ENCODE data around the gene SNRNP27.
"Not testable (repeated sequence)": the region's sequence is repeated elsewhere in the genome, so short reads cannot be mapped to it uniquely, and the experiment has no call there.

Gene SNRNP27, protein sequence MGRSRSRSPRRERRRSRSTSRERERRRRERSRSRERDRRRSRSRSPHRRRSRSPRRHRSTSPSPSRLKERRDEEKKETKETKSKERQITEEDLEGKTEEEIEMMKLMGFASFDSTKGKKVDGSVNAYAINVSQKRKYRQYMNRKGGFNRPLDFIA

DNA sequence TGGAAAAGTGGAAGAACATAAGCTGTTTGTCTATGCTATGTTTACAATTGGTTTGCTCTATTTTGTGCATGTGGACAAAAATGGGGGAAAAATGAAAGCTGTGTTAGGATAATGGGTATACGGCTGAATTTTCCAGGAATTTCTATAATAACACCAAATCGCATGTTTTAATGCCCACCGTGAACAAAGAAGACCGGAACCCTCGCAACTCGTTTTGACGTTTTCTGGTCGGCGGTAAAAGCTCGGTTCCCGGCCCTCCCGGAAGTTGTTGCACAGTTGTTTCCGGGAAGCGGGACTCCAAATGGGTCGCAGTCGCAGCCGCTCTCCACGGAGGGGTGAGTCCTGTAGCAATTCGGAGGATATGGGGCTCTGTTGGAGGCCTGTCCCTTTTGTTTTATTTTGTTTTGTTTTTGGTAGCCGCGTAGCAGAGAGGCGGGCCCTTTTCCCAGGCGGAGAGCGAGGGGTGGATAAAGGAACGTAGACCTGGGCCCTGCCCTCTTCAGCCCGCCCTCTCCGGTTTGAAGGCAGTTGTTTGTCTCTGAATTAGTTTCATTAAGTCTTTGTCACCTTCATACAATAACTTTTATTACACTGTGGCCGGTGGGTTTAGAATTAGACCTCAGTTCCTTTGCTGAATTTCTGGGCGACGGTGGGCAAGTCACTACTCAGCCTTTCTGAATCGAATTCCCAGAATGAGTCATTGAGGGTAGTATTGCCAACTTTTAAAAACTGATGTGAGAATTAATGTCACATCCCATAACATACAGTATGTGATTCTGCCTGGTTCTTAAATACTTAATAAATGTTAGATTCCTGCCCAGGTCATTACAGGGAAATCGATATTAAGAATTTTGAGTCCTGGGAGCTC lies at the start of gene SNRNP27:
TSS of gene SNRNP27 (plus strand) at position 273 of the 868 bp plus-strand sequence. CDS start at position 302, 29 bp downstream.
- Mint-ChIP-seq H3K9me3 (no peaks in the 10 kb centered on the region), H3K36me3 (ENCODE audit: low read depth) (peaks cover 45% of the 10 kb centered on the region), H3K4me1 (ENCODE audit: low read depth) (peaks cover 24% of the 10 kb centered on the region), H3K4me3 (peak within 1 kb of the TSS; percentile 100), H3K27me3 (no peaks in the 10 kb centered on the region), H3K27ac (peak within 1 kb of the TSS; percentile 96)
- intact Hi-C loops (cut with micrococcal nuclease) = no loop called here

GRCh38 chr2:69843993-69844392 lies 49.8 kb upstream of the SNRNP27 start:
- Mint-ChIP-seq H3K4me3 (no peak overlapping the region), H3K9me3 (no peaks in the 10 kb centered on the region), H3K27me3 (no peaks in the 10 kb centered on the region), H3K36me3 (ENCODE audit: low read depth) (peaks cover 61% of the 10 kb centered on the region), H3K27ac (no peak overlapping the region), H3K4me1 (ENCODE audit: low read depth) (peaks cover 11% of the 10 kb centered on the region)
- intact Hi-C loops (cut with micrococcal nuclease) = no loop called here

GRCh38 chr2:69844560-69844959 lies 49.2 kb upstream of the SNRNP27 start:
- Mint-ChIP-seq H3K4me1 (ENCODE audit: low read depth) (peaks cover 11% of the 10 kb centered on the region), H3K27ac (no peak overlapping the region), H3K27me3 (no peaks in the 10 kb centered on the region), H3K36me3 (ENCODE audit: low read depth) (peaks cover 60% of the 10 kb centered on the region), H3K4me3 (no peak overlapping the region), H3K9me3 (no peaks in the 10 kb centered on the region)
- intact Hi-C loops (cut with micrococcal nuclease) = no loop called here

GRCh38 chr2:69846182-69847067 lies 47.3 kb upstream of the SNRNP27 start:
- no peaks in the 10 kb centered on the region for H3K9me3 Mint-ChIP-seq
- H3K36me3 Mint-ChIP-seq (ENCODE audit: low read depth) = peaks cover 63% of the 10 kb centered on the region

GRCh38 chr2:69847068-69847828 lies 46.5 kb upstream of the SNRNP27 start:
- Mint-ChIP-seq H3K27ac (peak overlapping the region; percentile 25), H3K36me3 (ENCODE audit: low read depth) (peaks cover 56% of the 10 kb centered on the region), H3K9me3 (no peaks in the 10 kb centered on the region), H3K4me1 (ENCODE audit: low read depth) (peaks cover 11% of the 10 kb centered on the region), H3K27me3 (no peaks in the 10 kb centered on the region), H3K4me3 (no peak overlapping the region)
- intact Hi-C loops (cut with micrococcal nuclease) = no loop called here

More at GRCh38 chr2:69846182-69847067, 47.3 kb upstream of the SNRNP27 start:
- intact Hi-C loops (cut with micrococcal nuclease) = no loop called here
- Mint-ChIP-seq H3K4me3 (no peak overlapping the region), H3K4me1 (ENCODE audit: low read depth) (peaks cover 11% of the 10 kb centered on the region), H3K27ac (peak overlapping the region; percentile 25), H3K27me3 (no peaks in the 10 kb centered on the region)

DNA sequence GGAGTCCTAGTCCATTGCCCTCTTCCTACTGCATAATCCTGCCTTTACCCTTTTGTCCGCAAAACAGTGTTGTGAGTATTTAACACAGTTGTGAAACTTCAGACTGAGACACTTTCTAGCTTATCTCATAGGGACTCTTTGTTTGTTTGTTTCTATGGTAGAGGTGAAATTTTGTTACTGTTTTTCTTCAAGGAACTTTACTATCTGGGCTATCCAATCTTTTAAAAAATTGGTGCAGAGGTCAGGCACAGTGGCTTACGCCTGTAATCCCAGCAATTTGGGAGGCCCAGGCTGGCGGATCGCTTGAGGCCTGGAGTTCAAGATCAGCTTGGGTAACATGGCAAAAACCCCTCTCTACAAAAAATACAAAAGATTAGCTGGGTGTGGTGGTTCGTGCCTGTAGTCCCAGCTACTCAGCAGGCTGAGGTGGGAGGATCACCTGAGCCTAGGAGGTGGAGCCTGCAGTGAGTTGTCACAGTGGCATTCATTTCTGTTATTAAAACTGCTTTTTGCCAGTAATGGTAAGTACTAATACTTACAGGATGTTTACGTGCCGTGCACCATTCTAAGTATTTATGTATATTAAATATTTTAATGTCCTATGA lies 45.5 kb upstream of the SNRNP27 start:
- Mint-ChIP-seq H3K4me3 (no peak overlapping the region), H3K4me1 (ENCODE audit: low read depth) (peaks cover 11% of the 10 kb centered on the region), H3K27me3 (no peaks in the 10 kb centered on the region), H3K9me3 (no peaks in the 10 kb centered on the region), H3K27ac (no peak overlapping the region), H3K36me3 (ENCODE audit: low read depth) (peaks cover 56% of the 10 kb centered on the region)
- intact Hi-C loops (cut with micrococcal nuclease) = no loop called here

DNA sequence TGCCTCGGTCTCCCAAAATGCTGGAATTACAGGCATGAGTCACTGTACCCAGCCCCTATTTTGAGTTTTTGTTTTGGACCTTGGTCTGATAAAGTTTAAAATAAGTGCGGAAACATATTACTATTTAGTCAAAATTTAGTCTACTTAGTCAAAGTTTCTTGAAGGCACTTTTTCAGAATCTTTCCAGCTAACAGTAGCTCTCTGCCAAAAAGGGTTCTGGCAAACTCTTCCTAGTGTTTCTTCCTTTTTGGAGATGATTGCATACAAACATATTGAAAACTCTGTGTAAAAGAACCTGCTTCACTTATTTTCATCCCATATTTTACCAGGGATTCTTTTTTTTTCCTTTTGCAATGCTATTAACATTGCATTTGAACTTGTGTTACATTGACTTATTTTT lies 35.5 kb upstream of the SNRNP27 start:
- Mint-ChIP-seq H3K27ac (no peak overlapping the region), H3K9me3 (no peaks in the 10 kb centered on the region), H3K4me1 (ENCODE audit: low read depth) (peaks cover 6% of the 10 kb centered on the region), H3K36me3 (ENCODE audit: low read depth) (peaks cover 14% of the 10 kb centered on the region), H3K27me3 (no peaks in the 10 kb centered on the region), H3K4me3 (no peak overlapping the region)
- intact Hi-C loops (cut with micrococcal nuclease) = no loop called here

DNA sequence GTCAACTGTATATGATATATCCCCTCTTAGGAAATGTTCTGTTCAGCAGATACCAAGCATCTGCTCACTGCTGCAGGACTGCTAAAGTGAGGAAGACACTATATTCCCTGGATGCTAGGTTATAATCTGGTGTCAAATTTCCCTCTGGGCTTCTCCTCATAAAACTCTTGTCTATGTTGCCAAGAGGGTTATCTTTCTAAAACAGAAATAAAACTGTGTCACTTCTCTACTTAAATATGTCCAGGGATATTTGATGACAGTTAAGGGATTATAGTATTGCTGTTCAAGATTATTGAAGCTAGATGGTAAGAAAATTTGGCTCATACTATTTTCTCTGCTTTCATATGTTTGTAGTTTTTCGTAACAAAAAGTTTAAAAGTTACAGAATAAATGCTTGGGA lies 30.5 kb upstream of the SNRNP27 start:
- no peaks in the 10 kb centered on the region for H3K9me3 Mint-ChIP-seq
- no peak overlapping the region for H3K4me3 Mint-ChIP-seq
- peaks cover 31% of the 10 kb centered on the region for H3K36me3 Mint-ChIP-seq (ENCODE audit: low read depth)
- no peaks in the 10 kb centered on the region for H3K4me1 Mint-ChIP-seq (ENCODE audit: low read depth)
- intact Hi-C loops (cut with micrococcal nuclease) = no loop called here
- H3K27me3 Mint-ChIP-seq = no peaks in the 10 kb centered on the region
- H3K27ac Mint-ChIP-seq = no peak overlapping the region

- Mint-ChIP-seq H3K4me1 (ENCODE audit: low read depth) (peaks cover 7% of the 10 kb centered on the region), H3K4me3 (no peak overlapping the region), H3K27ac (no peak overlapping the region), H3K36me3 (ENCODE audit: low read depth) (no peaks in the 10 kb centered on the region), H3K9me3 (no peaks in the 10 kb centered on the region), H3K27me3 (no peaks in the 10 kb centered on the region)
- intact Hi-C loops (cut with micrococcal nuclease) = loop anchor here (10.0 kb wide), 1 partner anchor 164 kb away; no protein-coding TSS in a partner anchor
Measured at GRCh38 chr2:69888451-69888850, 5.3 kb upstream of the SNRNP27 start.

GRCh38 chr2:69889302-69889701 lies 4.5 kb upstream of the SNRNP27 start:
- H3K36me3 Mint-ChIP-seq (ENCODE audit: low read depth) = peaks cover 7% of the 10 kb centered on the region
- H3K27me3 Mint-ChIP-seq = no peaks in the 10 kb centered on the region
- H3K4me3 Mint-ChIP-seq = no peak overlapping the region
- H3K4me1 Mint-ChIP-seq (ENCODE audit: low read depth) = peaks cover 8% of the 10 kb centered on the region
- no peaks in the 10 kb centered on the region for H3K9me3 Mint-ChIP-seq
- intact Hi-C loops (cut with micrococcal nuclease) = loop anchor here (10.0 kb wide), 1 partner anchor 165 kb away; no protein-coding TSS in a partner anchor
- no peak overlapping the region for H3K27ac Mint-ChIP-seq

- Mint-ChIP-seq H3K9me3 (no peaks in the 10 kb centered on the region), H3K4me3 (no peak overlapping the region), H3K36me3 (ENCODE audit: low read depth) (peaks cover 15% of the 10 kb centered on the region), H3K27me3 (no peaks in the 10 kb centered on the region), H3K4me1 (ENCODE audit: low read depth) (peaks cover 13% of the 10 kb centered on the region), H3K27ac (no peak overlapping the region)
- intact Hi-C loops (cut with micrococcal nuclease) = no loop called here
Measured at GRCh38 chr2:69890881-69891280, 2.9 kb upstream of the SNRNP27 start.

DNA sequence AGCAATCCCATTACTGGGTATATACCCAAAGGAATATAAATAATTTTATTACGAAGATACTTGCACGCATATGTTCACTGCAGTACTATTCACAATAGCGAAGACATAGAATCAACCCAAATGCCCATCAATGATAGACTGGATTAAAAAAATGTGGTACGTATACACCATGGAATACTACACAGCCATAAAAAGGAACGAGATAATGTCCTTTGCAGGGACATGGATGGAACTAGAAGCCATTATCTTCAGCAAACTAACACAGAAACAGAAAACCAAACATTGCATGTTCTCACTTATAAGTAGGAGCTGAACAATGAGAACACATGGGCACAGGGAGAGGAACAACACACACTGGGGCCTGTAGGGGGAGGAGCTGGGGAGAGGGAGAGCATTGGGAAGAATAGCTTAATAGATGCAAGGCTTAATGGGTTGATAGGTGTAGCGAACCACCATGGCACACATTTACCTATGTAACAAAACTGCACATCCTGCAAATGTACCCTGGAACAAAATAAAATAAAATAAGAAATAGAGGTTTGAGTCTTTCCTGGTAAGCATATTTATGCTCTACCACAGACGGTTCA lies 825 bp upstream of the SNRNP27 start:
- peaks cover 21% of the 10 kb centered on the region for H3K4me1 Mint-ChIP-seq (ENCODE audit: low read depth)
- intact Hi-C loops (cut with micrococcal nuclease); H3K9me3 Mint-ChIP-seq; H3K27me3 Mint-ChIP-seq: not testable (repeated sequence)
- H3K4me3 Mint-ChIP-seq = peak overlapping the region; percentile 100
- H3K36me3 Mint-ChIP-seq (ENCODE audit: low read depth) = peaks cover 36% of the 10 kb centered on the region
- peak overlapping the region; percentile 96 for H3K27ac Mint-ChIP-seq

GRCh38 chr2:69894737-69895136 lies 981 bp downstream of the SNRNP27 start:
- H3K36me3 Mint-ChIP-seq (ENCODE audit: low read depth) = peaks cover 54% of the 10 kb centered on the region

More at GRCh38 chr2:69894737-69895136, 981 bp downstream of the SNRNP27 start:
- Mint-ChIP-seq H3K27ac (peak overlapping the region; percentile 96), H3K4me3 (peak overlapping the region; percentile 100), H3K4me1 (ENCODE audit: low read depth) (peaks cover 24% of the 10 kb centered on the region)
- intact Hi-C loops (cut with micrococcal nuclease); H3K27me3 Mint-ChIP-seq; H3K9me3 Mint-ChIP-seq: not testable (repeated sequence)

Measured in dendritic cell treated with granulocyte-macrophage colony-stimulating factor and Interleukin-4, amounts not matched to agents 40 ng/mL and 50 ng/mL, for 4 days (primary cell).